SW480 (cell line): ENCODE results near the gene NHEJ1.
"Not testable (repeated sequence)": the region's sequence is repeated elsewhere in the genome, so short reads cannot be mapped to it uniquely, and the experiment has no call there.

Experiments used
- DNase-seq: peaks from one replicate; pipeline ENCODE4 v3.0.0-alpha.2; 2016; ENCODE audit warnings: low spot score

Gene NHEJ1, protein sequence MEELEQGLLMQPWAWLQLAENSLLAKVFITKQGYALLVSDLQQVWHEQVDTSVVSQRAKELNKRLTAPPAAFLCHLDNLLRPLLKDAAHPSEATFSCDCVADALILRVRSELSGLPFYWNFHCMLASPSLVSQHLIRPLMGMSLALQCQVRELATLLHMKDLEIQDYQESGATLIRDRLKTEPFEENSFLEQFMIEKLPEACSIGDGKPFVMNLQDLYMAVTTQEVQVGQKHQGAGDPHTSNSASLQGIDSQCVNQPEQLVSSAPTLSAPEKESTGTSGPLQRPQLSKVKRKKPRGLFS

GRCh38 chr2:219160186-219161017, at the start of gene NHEJ1:
TSS of gene NHEJ1 (minus strand) at chr2:219160815. CDS start at chr2:219158362, 2,453 bp downstream.
- peak; percentile 92 for DNase-seq

GRCh38 chr2:219209236-219210195, 48.9 kb upstream of the NHEJ1 start:
- DNase-seq = no peak

- no peak for DNase-seq
Measured at GRCh38 chr2:219207884-219208740, 47.5 kb upstream of the NHEJ1 start.

DNA sequence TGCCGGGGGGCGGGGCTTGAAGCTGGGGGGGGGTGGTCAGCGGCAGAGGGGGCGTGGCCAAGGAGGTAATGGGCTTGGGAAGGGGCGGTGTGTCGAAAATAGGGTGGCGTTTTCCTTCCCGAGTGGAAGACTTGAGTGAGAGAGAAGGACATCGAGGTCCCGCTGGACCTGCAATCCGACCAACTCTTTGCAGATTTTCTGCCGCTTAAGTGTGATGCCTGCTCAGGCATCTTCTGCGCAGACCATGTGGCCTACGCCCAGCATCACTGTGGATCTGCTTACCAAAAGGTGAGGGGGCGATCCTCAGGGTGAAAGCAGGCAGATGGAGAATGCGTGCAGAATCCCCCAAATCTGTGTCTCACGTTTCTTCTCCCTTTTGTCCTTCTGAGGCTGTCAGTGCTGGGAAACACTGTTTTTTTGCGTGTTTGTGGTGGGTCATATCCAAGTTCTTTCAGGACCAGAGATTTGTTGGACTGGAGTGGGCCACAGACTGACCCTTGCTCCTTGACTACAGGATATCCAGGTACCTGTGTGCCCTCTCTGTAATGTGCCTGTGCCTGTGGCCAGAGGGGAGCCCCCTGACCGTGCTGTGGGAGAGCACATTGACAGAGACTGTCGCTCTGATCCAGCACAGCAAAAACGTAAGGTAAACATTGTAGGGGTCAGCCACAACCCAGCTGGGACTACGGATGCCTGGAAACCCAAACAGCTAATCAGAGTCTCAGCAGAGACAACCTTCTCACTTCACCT, 46.7 kb upstream of the NHEJ1 start:
- DNase-seq = no peak

GRCh38 chr2:219206328-219207133, 45.9 kb upstream of the NHEJ1 start, which contains the start of gene ZFAND2B:
TSS of gene ZFAND2B (plus strand) at chr2:219206782. CDS start at chr2:219206988, 206 bp downstream.
- DNase-seq = peak; percentile 84

DNA sequence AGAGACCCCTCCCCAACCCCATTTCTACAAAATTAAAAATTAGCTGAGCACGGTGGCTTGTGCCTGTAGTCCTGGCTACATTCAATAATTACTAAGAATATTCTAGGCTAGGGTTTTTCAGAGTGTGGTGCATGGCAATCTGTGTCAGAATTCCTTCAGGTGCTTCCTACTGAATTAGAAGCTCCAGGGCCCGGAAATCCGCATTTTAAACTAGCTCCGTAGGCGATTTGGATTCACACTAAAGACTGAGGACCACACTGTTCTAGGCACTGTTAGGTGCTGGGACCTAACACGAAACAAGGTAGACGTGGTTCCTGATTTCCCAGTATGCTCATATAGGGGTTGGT, 45.3 kb upstream of the NHEJ1 start:
- no peak for DNase-seq

DNA sequence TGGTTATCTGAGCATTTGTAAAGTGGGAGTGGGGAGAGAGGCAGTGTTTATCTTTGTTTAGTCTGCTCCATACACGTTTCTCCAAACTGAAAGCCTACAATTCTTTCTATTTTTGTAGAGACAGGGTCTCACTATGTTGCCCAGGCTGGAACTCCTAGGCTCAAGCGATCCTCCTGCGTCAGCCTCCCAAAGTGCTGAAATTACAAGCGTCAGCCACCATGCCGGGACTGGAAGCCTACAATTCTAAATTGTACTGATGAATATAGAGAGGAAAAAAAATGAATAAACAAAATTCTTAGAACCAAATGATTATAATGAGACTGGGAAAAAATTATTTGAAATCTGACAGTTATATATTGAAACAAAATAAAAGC, 44.5 kb upstream of the NHEJ1 start:
- no peak for DNase-seq

- no peak for DNase-seq
Measured at GRCh38 chr2:219204425-219205164, 44.0 kb upstream of the NHEJ1 start.

GRCh38 chr2:219201331-219201730, 40.7 kb upstream of the NHEJ1 start:
- not testable (repeated sequence) for DNase-seq

- not testable (repeated sequence) for DNase-seq
Measured at GRCh38 chr2:219200502-219201326, 40.1 kb upstream of the NHEJ1 start.

DNA sequence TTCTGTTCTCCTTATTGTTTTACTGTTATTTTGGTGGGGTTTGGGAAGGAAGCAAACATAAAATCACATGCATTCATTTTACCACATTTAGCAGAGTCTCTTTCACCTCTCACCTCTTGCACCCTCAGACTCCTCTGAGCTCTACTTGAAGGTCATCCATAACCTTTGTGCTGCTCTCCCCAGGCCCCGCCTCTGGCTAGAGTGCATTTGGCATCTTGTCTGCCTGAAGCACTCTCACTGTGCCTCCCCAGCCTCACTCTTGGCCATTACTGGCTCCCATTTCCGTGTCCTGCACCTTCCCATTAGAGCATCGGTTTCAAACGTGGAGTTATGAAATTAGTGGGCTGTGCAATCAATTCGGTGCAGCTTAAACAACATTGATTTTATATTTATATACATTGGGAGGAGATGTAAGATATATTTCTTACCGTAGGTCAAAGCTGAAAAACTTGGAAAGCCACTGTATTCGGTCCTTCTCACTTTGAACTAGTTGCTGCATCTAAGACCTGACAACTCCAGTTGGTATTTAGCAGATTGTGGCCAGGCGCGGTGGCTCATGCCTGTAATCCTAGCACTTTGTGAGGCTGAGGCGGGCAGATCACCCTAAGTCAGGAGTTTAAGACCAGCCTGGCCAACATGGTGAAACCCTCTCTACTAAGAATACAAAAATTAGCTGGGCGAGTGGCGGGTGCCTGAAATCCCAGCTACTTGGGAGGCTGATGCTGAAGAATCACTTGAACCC, 39.0 kb upstream of the NHEJ1 start:
- DNase-seq = no peak

GRCh38 chr2:219198974-219199373, 38.4 kb upstream of the NHEJ1 start:
- DNase-seq = no peak

- DNase-seq = no peak
Measured at GRCh38 chr2:219197388-219197787, 36.8 kb upstream of the NHEJ1 start.

- no peak for DNase-seq
Measured at GRCh38 chr2:219186754-219187456, 26.3 kb upstream of the NHEJ1 start.

DNA sequence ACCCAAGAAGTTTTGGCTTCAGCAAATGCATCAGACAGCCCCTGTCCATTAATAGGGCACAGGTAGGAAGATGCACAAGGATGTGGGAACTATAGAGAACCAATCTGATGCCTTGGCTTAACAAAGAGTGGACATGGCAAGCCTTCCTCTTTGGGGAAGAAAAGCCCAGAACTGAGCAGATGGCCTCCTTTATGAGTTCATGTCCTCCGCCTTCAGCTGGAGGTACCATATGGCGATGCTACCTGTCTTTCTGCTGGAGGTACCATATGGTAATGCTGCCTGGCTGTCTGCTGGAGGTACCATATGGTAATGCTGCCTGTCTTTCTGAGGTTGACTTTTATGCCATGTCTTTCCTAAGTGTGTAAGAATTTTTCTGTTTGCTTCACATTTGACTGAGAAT, 23.5 kb upstream of the NHEJ1 start:
- DNase-seq = no peak

- no peak for DNase-seq
Measured at GRCh38 chr2:219183151-219183772, 22.6 kb upstream of the NHEJ1 start.
